CD8-positive, alpha-beta memory T cell (primary cell): ENCODE measurements around the gene IDE. TPM values are rescaled to one million over a fixed set of nuclear protein-coding genes. Genes with fewer than 3 reads are reported as not detected.

ENCODE experiments used
- CTCF ChIA-PET: fragments of 350-600 bp; sonication (Branson Sonifier 250); formaldehyde crosslinking; loops from one replicate; lab custom pipeline; 2021; ENCODE audit warnings: antibody characterized with exemption; lab: Charles Lee
- POLR2A ChIA-PET: fragments of 350-600 bp; sonication (Branson Sonifier 250); formaldehyde crosslinking; loops from one replicate; lab custom pipeline; 2021; ENCODE audit warnings: antibody characterized with exemption; lab: Charles Lee
- DNase-seq, 5 donors: peaks; one replicate each; pipeline versions ENCODE4 v3.0.0 to v3.0.0-alpha.2; 2020 to 2022; ENCODE audit warnings: mixed read lengths in 1 of 5
- H3K27ac ChIP-seq: one replicate; pipeline ENCODE4 v1.7.0; 2013; ENCODE audit warnings: low read depth, mild to moderate bottlenecking, low read length, moderate library complexity
- H3K27me3 ChIP-seq: 2 replicates; pipeline ENCODE4 v1.7.0; 2013; ENCODE audit warnings: low read length, mild to moderate bottlenecking; ENCODE audit not compliant: insufficient read depth, poor library complexity, severe bottlenecking
- H3K36me3 ChIP-seq: 2 replicates; pipeline ENCODE4 v1.7.0; 2013; ENCODE audit warnings: mild to moderate bottlenecking, low read length, moderate library complexity; ENCODE audit not compliant: insufficient read depth
- H3K4me1 ChIP-seq: 2 replicates; pipeline ENCODE4 v1.7.0; 2013; ENCODE audit warnings: mild to moderate bottlenecking, low read length, moderate library complexity; ENCODE audit not compliant: insufficient read depth
- H3K4me3 ChIP-seq: 2 replicates; pipeline ENCODE4 v1.7.0; 2013; ENCODE audit warnings: mild to moderate bottlenecking, low read length
- H3K9me3 ChIP-seq: 2 replicates; pipeline ENCODE4 v1.7.0; 2013; ENCODE audit warnings: mild to moderate bottlenecking, low read length
- H3K27ac Mint-ChIP-seq, 8 donors: one replicate each; pipeline ENCODE4 v1.8.0; 2020 to 2021; ENCODE audit warnings: mixed read lengths in 8 of 8, mild to moderate bottlenecking in 6 of 8, inconsistent platforms in 3 of 8, moderate library complexity in 3 of 8
- H3K27me3 Mint-ChIP-seq, 2 donors: one replicate each; pipeline ENCODE4 v1.8.0; 2020 to 2021; ENCODE audit warnings: mixed read lengths in 2 of 2, mild to moderate bottlenecking in 1 of 2, moderate library complexity in 1 of 2
- H3K36me3 Mint-ChIP-seq, 3 donors: one replicate each; pipeline ENCODE4 v1.8.0; 2020 to 2021; ENCODE audit warnings: mixed read lengths in 3 of 3, inconsistent platforms in 1 of 3, mild to moderate bottlenecking in 1 of 3
- H3K4me1 Mint-ChIP-seq, 3 donors: one replicate each; pipeline ENCODE4 v1.8.0; 2020 to 2021; ENCODE audit warnings: mixed read lengths in 3 of 3, inconsistent platforms in 1 of 3, mild to moderate bottlenecking in 1 of 3
- H3K4me3 Mint-ChIP-seq, 7 donors: one replicate each; pipeline ENCODE4 v1.8.0; 2020 to 2021; ENCODE audit warnings: mixed read lengths in 7 of 7, mild to moderate bottlenecking in 6 of 7, moderate library complexity in 4 of 7, inconsistent platforms in 2 of 7
- H3K9me3 Mint-ChIP-seq, 5 donors: one replicate each; pipeline ENCODE4 v1.8.0; 2020 to 2022; ENCODE audit warnings: mixed read lengths in 5 of 5, mild to moderate bottlenecking in 3 of 5, moderate library complexity in 2 of 5, inconsistent platforms in 1 of 5
- polyA plus RNA-seq: library from polyadenylated mRNA; unstranded; fragments of 300-500 nt; fragmentation: Illumina TruSeq; gene quantifications from one replicate; pipeline ENCODE4 v1.2.3, GENCODE V29; 2021
- total RNA-seq, 2 experiments: library from RNA; stranded (reverse); gene quantifications; one replicate each; pipeline ENCODE4 v1.2.3, GENCODE V29; 2021

IDE gene
- total and polyA plus RNA-seq, 3 experiments from 2014 or later = 19.0 to 42.8 (median 42.4) TPM

- Mint-ChIP-seq H3K27ac (peak overlapping the region in 1 of 8 donors; percentile 40), H3K4me3 (no peak overlapping the region), H3K27me3 (no peaks in the 10 kb centered on the region), H3K4me1 (peaks cover 9 to 19% (median 15%) of the 10 kb centered on the region in 3 donors), H3K9me3 (peaks cover under 1 to 6% (median 5%) of the 10 kb centered on the region in 5 donors), H3K36me3 (peaks cover 28 to 63% (median 33%) of the 10 kb centered on the region in 3 donors)
- CTCF ChIA-PET = no interaction called here
- POLR2A ChIA-PET = no interaction called here
- no peaks in the 10 kb centered on the region for H3K9me3 ChIP-seq
- no peaks in the 10 kb centered on the region for H3K27me3 ChIP-seq
- H3K4me3 ChIP-seq = no peak overlapping the region
- peaks cover 3% of the 10 kb centered on the region for H3K36me3 ChIP-seq
- no peak for DNase-seq
- no peaks in the 10 kb centered on the region for H3K4me1 ChIP-seq
- no peak overlapping the region for H3K27ac ChIP-seq
These were observed 14.8 kb downstream of the IDE start for GRCh38 chr10:92559046-92559445.

GRCh38 chr10:92553959-92554358, 19.9 kb downstream of the IDE start:
- no peak for DNase-seq
- H3K4me1 ChIP-seq = no peaks in the 10 kb centered on the region
- H3K9me3 Mint-ChIP-seq = peaks cover 8 to 14% (median 13%) of the 10 kb centered on the region in 5 donors
- no peaks in the 10 kb centered on the region for H3K9me3 ChIP-seq
- peaks cover 6 to 15% (median 13%) of the 10 kb centered on the region in 3 donors for H3K4me1 Mint-ChIP-seq
- peaks cover 3% of the 10 kb centered on the region for H3K36me3 ChIP-seq
- H3K27ac Mint-ChIP-seq = no peak overlapping the region
- no peak overlapping the region for H3K4me3 Mint-ChIP-seq
- peaks cover 32 to 61% (median 40%) of the 10 kb centered on the region in 3 donors for H3K36me3 Mint-ChIP-seq
- CTCF ChIA-PET = no interaction called here
- no peak overlapping the region for H3K4me3 ChIP-seq
- H3K27me3 ChIP-seq = no peaks in the 10 kb centered on the region
- H3K27ac ChIP-seq = no peak overlapping the region
- POLR2A ChIA-PET = no interaction called here
- H3K27me3 Mint-ChIP-seq = no peaks in the 10 kb centered on the region

GRCh38 chr10:92552310-92552709, 21.6 kb downstream of the IDE start:
- H3K4me1 Mint-ChIP-seq = peaks cover 6 to 21% (median 13%) of the 10 kb centered on the region in 3 donors
- H3K27me3 Mint-ChIP-seq = no peaks in the 10 kb centered on the region
- peaks cover 30 to 59% (median 39%) of the 10 kb centered on the region in 3 donors for H3K36me3 Mint-ChIP-seq
- CTCF ChIA-PET = no interaction called here
- no peaks in the 10 kb centered on the region for H3K4me1 ChIP-seq
- H3K27ac ChIP-seq = no peak overlapping the region
- no peak overlapping the region for H3K4me3 ChIP-seq
- H3K4me3 Mint-ChIP-seq = no peak overlapping the region
- peaks cover 8 to 14% (median 13%) of the 10 kb centered on the region in 5 donors for H3K9me3 Mint-ChIP-seq
- no peaks in the 10 kb centered on the region for H3K27me3 ChIP-seq
- no peak for DNase-seq
- H3K27ac Mint-ChIP-seq = no peak overlapping the region
- H3K9me3 ChIP-seq = no peaks in the 10 kb centered on the region
- H3K36me3 ChIP-seq = peaks cover 8% of the 10 kb centered on the region
- POLR2A ChIA-PET = no interaction called here

GRCh38 chr10:92550924-92551323, 23.0 kb downstream of the IDE start:
- peaks cover 10 to 28% (median 17%) of the 10 kb centered on the region in 3 donors for H3K4me1 Mint-ChIP-seq
- no peaks in the 10 kb centered on the region for H3K9me3 ChIP-seq
- H3K27me3 ChIP-seq = no peaks in the 10 kb centered on the region
- POLR2A ChIA-PET = no interaction called here
- peaks cover 8 to 14% (median 13%) of the 10 kb centered on the region in 5 donors for H3K9me3 Mint-ChIP-seq
- no peak overlapping the region for H3K27ac ChIP-seq
- H3K4me1 ChIP-seq = no peaks in the 10 kb centered on the region
- H3K4me3 ChIP-seq = no peak overlapping the region
- CTCF ChIA-PET = no interaction called here
- H3K36me3 Mint-ChIP-seq = peaks cover 32 to 57% (median 39%) of the 10 kb centered on the region in 3 donors
- no peak overlapping the region for H3K4me3 Mint-ChIP-seq
- DNase-seq = no peak
- H3K27ac Mint-ChIP-seq = no peak overlapping the region
- peaks cover 8% of the 10 kb centered on the region for H3K36me3 ChIP-seq
- H3K27me3 Mint-ChIP-seq = no peaks in the 10 kb centered on the region

- Histone ChIP-seq H3K4me3 (no peak overlapping the region), H3K36me3 (peaks cover 4% of the 10 kb centered on the region), H3K9me3 (no peaks in the 10 kb centered on the region), H3K27me3 (no peaks in the 10 kb centered on the region), H3K4me1 (peaks cover 9% of the 10 kb centered on the region), H3K27ac (no peak overlapping the region)
- H3K4me3 Mint-ChIP-seq = no peak overlapping the region
- ChIA-PET POLR2A (no interaction called here), CTCF (no interaction called here)
- H3K27me3 Mint-ChIP-seq = no peaks in the 10 kb centered on the region
- DNase-seq = no peak
- H3K9me3 Mint-ChIP-seq = no peaks in the 10 kb centered on the region
- no peak overlapping the region for H3K27ac Mint-ChIP-seq
- H3K4me1 Mint-ChIP-seq = peaks cover 27 to 58% (median 48%) of the 10 kb centered on the region in 3 donors
- peaks cover 14 to 39% (median 15%) of the 10 kb centered on the region in 3 donors for H3K36me3 Mint-ChIP-seq
These were observed 26.2 kb downstream of the IDE start for GRCh38 chr10:92547676-92548075.

GRCh38 chr10:92545556-92545955, 28.3 kb downstream of the IDE start:
- DNase-seq = no peak
- ChIA-PET POLR2A (no interaction called here), CTCF (no interaction called here)
- no peaks in the 10 kb centered on the region for H3K27me3 ChIP-seq
- H3K27me3 Mint-ChIP-seq = no peaks in the 10 kb centered on the region
- peaks cover 30 to 57% (median 56%) of the 10 kb centered on the region in 3 donors for H3K4me1 Mint-ChIP-seq
- H3K27ac ChIP-seq = no peak overlapping the region
- H3K27ac Mint-ChIP-seq = no peak overlapping the region
- no peaks in the 10 kb centered on the region for H3K9me3 ChIP-seq
- H3K36me3 ChIP-seq = peaks cover 4% of the 10 kb centered on the region
- peaks cover 4 to 27% (median 7%) of the 10 kb centered on the region in 3 donors for H3K36me3 Mint-ChIP-seq
- no peaks in the 10 kb centered on the region for H3K9me3 Mint-ChIP-seq
- H3K4me1 ChIP-seq = peaks cover 9% of the 10 kb centered on the region
- no peak overlapping the region for H3K4me3 ChIP-seq
- no peak overlapping the region for H3K4me3 Mint-ChIP-seq

- peaks cover 2 to 26% (median 7%) of the 10 kb centered on the region in 3 donors for H3K36me3 Mint-ChIP-seq
- Histone ChIP-seq H3K9me3 (no peaks in the 10 kb centered on the region), H3K27me3 (no peaks in the 10 kb centered on the region), H3K4me1 (peaks cover 9% of the 10 kb centered on the region), H3K27ac (no peak overlapping the region), H3K4me3 (no peak overlapping the region), H3K36me3 (peaks cover 4% of the 10 kb centered on the region)
- ChIA-PET POLR2A (no interaction called here), CTCF (interaction anchor here (1.6 kb wide), 1 partner anchor 30 kb away, joined by 7 read pairs; the partner anchor contains the start of gene IDE)
- DNase-seq = no peak
- no peak overlapping the region for H3K4me3 Mint-ChIP-seq
- H3K9me3 Mint-ChIP-seq = no peaks in the 10 kb centered on the region
- peak overlapping the region in 1 of 8 donors; percentile 71 for H3K27ac Mint-ChIP-seq
- H3K4me1 Mint-ChIP-seq = peaks cover 28 to 58% (median 54%) of the 10 kb centered on the region in 3 donors
- no peaks in the 10 kb centered on the region for H3K27me3 Mint-ChIP-seq
These were observed 29.6 kb downstream of the IDE start for GRCh38 chr10:92544296-92544695.

- H3K4me1 Mint-ChIP-seq = peaks cover 29 to 69% (median 50%) of the 10 kb centered on the region in 3 donors
- no peaks in the 10 kb centered on the region for H3K27me3 Mint-ChIP-seq
- CTCF ChIA-PET = no interaction called here
- H3K9me3 Mint-ChIP-seq = no peaks in the 10 kb centered on the region
- H3K36me3 Mint-ChIP-seq = peaks cover 0 to 19% (median 5%) of the 10 kb centered on the region in 3 donors
- no peak overlapping the region for H3K27ac ChIP-seq
- H3K9me3 ChIP-seq = no peaks in the 10 kb centered on the region
- POLR2A ChIA-PET = no interaction called here
- H3K36me3 ChIP-seq = peaks cover under 1% of the 10 kb centered on the region
- H3K27ac Mint-ChIP-seq = peak overlapping the region in 2 of 8 donors; percentile 8 to 48
- H3K27me3 ChIP-seq = no peaks in the 10 kb centered on the region
- peak overlapping the region in 1 of 7 donors; percentile 18 for H3K4me3 Mint-ChIP-seq
- no peak for DNase-seq
- H3K4me3 ChIP-seq = no peak overlapping the region
- peaks cover 9% of the 10 kb centered on the region for H3K4me1 ChIP-seq
These were observed 31.4 kb downstream of the IDE start for GRCh38 chr10:92542458-92542857.
